Measurements from ENCODE around the gene SSC5D. TPM values are rescaled to one million over a fixed set of nuclear protein-coding genes. Genes with fewer than 3 reads are reported as not detected.

Gene SSC5D
- total and polyA plus RNA-seq, 10 of the 15 experiments (the other 5 are each of a cell fraction or from before 2014, with no cell fraction given), result 0.03 to 0.13 (median 0.05) TPM; not detected in 4

- FAIRE-seq (no peak), ATAC-seq (no peak), DNase-seq (ENCODE audit: low read depth, low spot score) (no peak)
- no peak overlapping the region for H3K9ac ChIP-seq (ENCODE audit: control insufficient read depth, insufficient read depth, low read length)
- no peak overlapping the region for H2AFZ ChIP-seq (ENCODE audit: control insufficient read depth, low read depth, low read length)
- no peak overlapping the region for H3K4me2 ChIP-seq (ENCODE audit: control insufficient read depth, insufficient read depth)
- no peaks in the 10 kb centered on the region for H4K20me1 ChIP-seq (ENCODE audit: control insufficient read depth, insufficient read depth)
- H3K79me2 ChIP-seq (ENCODE audit: control insufficient read depth, insufficient read depth, low read length), result no peaks in the 10 kb centered on the region
- no peaks in the 10 kb centered on the region for H3K4me1 ChIP-seq (ENCODE audit: control insufficient read depth, insufficient read depth, low read length)
- SMC1A ChIA-PET (ENCODE audit: uncharacterized antibody, unreplicated experiment), result interaction anchor here (0.6 kb wide), 1 partner anchor 34 kb away, joined by 3 read pairs; no protein-coding TSS in a partner anchor
- no TSS peak for BruUV-seq (replicated peaks)
- no peaks in the 10 kb centered on the region for H3K9me3 ChIP-seq (replicated peaks; ENCODE audit: control insufficient read depth, insufficient read depth, low read length)
- CTCF ChIA-PET, result interaction anchor here (1.4 kb wide), 1 partner anchor 54 kb away, joined by 3 read pairs; the partner anchor contains the start of gene ZNF865
- H3K27me3 ChIP-seq (replicated peaks in 1 of 2; ENCODE audit: control insufficient read depth in 2 of 2, insufficient read depth in 2 of 2, low read length in 1 of 2), result peaks cover 0 to 7% of the 10 kb centered on the region in 2 experiments; a peak in 3 of 4 replicates
- POLR2A ChIA-PET, result no interaction called here
- RAD21 ChIA-PET (ENCODE audit: unreplicated experiment), result no interaction called here
- intact Hi-C loops (cut with micrococcal nuclease; ENCODE audit: unreplicated experiment), result no loop called here
- WGBS (ENCODE audit: insufficient coverage, insufficient replicate concordance, low lambda C conversion rate, missing lambda C conversion rate), result 36% methylated on average over 5 of the region's 5 CpGs
- H3K27ac ChIP-seq (ENCODE audit: control insufficient read depth, insufficient read depth), result no peak overlapping the region
- H3K4me3 ChIP-seq, result no peak overlapping the region
- no peaks in the 10 kb centered on the region for H3K36me3 ChIP-seq (ENCODE audit: control insufficient read depth in 2 of 2, insufficient read depth in 2 of 2, low read length in 1 of 2)
- in situ Hi-C loops (cut with MboI), result no loop called here
- TF ChIP-seq REST (IDR thresholded peaks at IDR 0.05; ENCODE audit: low read depth, low read length), result no peak
- no peak for TF ChIP-seq RAD51 (IDR thresholded peaks at IDR 0.05)
- no peak for TF ChIP-seq ZNF622 (IDR thresholded peaks at IDR 0.05)
- TF ChIP-seq NFIC (IDR thresholded peaks at IDR 0.05; ENCODE audit: low read depth, low read length), result no peak
- TF ChIP-seq HDGF (IDR thresholded peaks at IDR 0.05), result no peak
- no peak for TF ChIP-seq FOXK2 (IDR thresholded peaks at IDR 0.05)
- no peak for TF ChIP-seq HDAC6 (IDR thresholded peaks at IDR 0.05; ENCODE audit: unreplicated experiment)
- no peak for TF ChIP-seq ZNF592 (IDR thresholded peaks at IDR 0.05)
- TF ChIP-seq PML (IDR thresholded peaks at IDR 0.05; ENCODE audit: low read length), result no peak
- TF ChIP-seq E2F4 (IDR thresholded peaks at IDR 0.05; ENCODE audit: low read depth, low read length), result no peak
- no peak for TF ChIP-seq ZBTB11 (CRISPR knock-in tag; IDR thresholded peaks at IDR 0.05)
- TF ChIP-seq NBN (IDR thresholded peaks at IDR 0.05), result no peak
- no peak for TF ChIP-seq BCL11A (IDR thresholded peaks at IDR 0.05; ENCODE audit: low read depth, low read length)
- no peak for TF ChIP-seq CREM (IDR thresholded peaks at IDR 0.05; ENCODE audit: low read depth)
Observed at GRCh38 chr19:55552206-55552605, 64.0 kb downstream of the SSC5D start.

Data from GM12878 (cell line).